GM12872 (cell line): Measurements from ENCODE around the gene LAD1.

Source experiments
- CTCF ChIP-seq: IDR thresholded peaks from 3 replicates; pipeline ENCODE4 v1.5.1; 2011; ENCODE audit warnings: low read depth, mild to moderate bottlenecking, low read length, moderate library complexity; ENCODE audit not compliant: insufficient read depth

Gene LAD1

GRCh38 chr1:201405484-201405831 is 6.3 kb upstream of the LAD1 start:
- TF ChIP-seq CTCF: no peak

- TF ChIP-seq CTCF: no peak
These were observed 5.8 kb upstream of the LAD1 start for GRCh38 chr1:201404722-201405483.

GRCh38 chr1:201404055-201404454 is 4.9 kb upstream of the LAD1 start:
- no peak for TF ChIP-seq CTCF

GRCh38 chr1:201403359-201403758 is 4.2 kb upstream of the LAD1 start:
- no peak for TF ChIP-seq CTCF

- TF ChIP-seq CTCF: no peak
These were observed 2.6 kb upstream of the LAD1 start for GRCh38 chr1:201401700-201402099.

GRCh38 chr1:201400852-201401230 is 1.7 kb upstream of the LAD1 start:
- TF ChIP-seq CTCF: no peak

GRCh38 chr1:201400212-201400851 is 1.2 kb upstream of the LAD1 start:
- TF ChIP-seq CTCF: no peak
